A673 (cell line): ENCODE data around the gene CD276.

Experiments
- CTCF ChIP-seq: fragments of 300-800, 200-600 bp; sonication (generic); conservative IDR thresholded peaks from 2 replicates; pipeline ENCODE4 v1.5.1; 2017; ENCODE audit warnings: low read depth, mild to moderate bottlenecking, antibody characterized with exemption, low read length, moderate library complexity, mixed read lengths
- EZH2 ChIP-seq: fragments of 200-600 bp; sonication (generic); IDR thresholded peaks from 2 replicates; pipeline ENCODE4 v1.6.1; 2017; ENCODE audit warnings: borderline replicate concordance, low read depth, mild to moderate bottlenecking, mixed read lengths, antibody characterized with exemption, low read length; ENCODE audit not compliant: poor library complexity, severe bottlenecking

GRCh38 chr15:73749971-73750370, 65.8 kb downstream of the CD276 start:
- TF ChIP-seq CTCF (no peak), EZH2 (no peak)
